HepG2 (cell line): ENCODE results near the gene ITCH. TPM values are rescaled to one million over a fixed set of nuclear protein-coding genes. Genes with fewer than 3 reads are reported as not detected.
"Not testable (repeated sequence)": the region's sequence is repeated elsewhere in the genome, so short reads cannot be mapped to it uniquely, and the experiment has no call there.

ENCODE experiments used
- ATAC-seq: fragments of 200-7000 bp; cut with Tn5 transposase; 3 replicates; pipeline ENCODE4 v1.9.1; 2020; ENCODE audit warnings: mild to moderate bottlenecking, moderate library complexity
- BruUV-seq: library from RNA; stranded (reverse); fragments of 400-500 nt; replicated peaks from 2 replicates; lab custom pipeline; 2021; lab: Mats Ljungman, UMichigan
- CTCF ChIA-PET: fragments of 300-600 bp; formaldehyde crosslinking; extraction: SDS; loops from one replicate; lab custom pipeline; 2021; ENCODE audit warnings: low total read pairs, inconsistent platforms, low intra/inter-chr PET ratio; lab: Yijun Ruan, JAX
- POLR2A ChIA-PET: fragments of 350-600 bp; sonication (Branson Sonifier 250); formaldehyde crosslinking; loops from one replicate; lab custom pipeline; 2020; ENCODE audit warnings: antibody characterized with exemption, inconsistent platforms; lab: Yijun Ruan, JAX
- DNase-seq: peaks from one replicate; pipeline ENCODE4 v3.0.0-alpha.2; 2015; ENCODE audit warnings: low spot score
- FAIRE-seq: peaks from 3 replicates; lab custom pipeline; 2011; peaks lifted over from hg19 to GRCh38; lab: Jason Lieb, UNC
- H2AFZ ChIP-seq: one replicate; pipeline ENCODE4 v1.6.1; 2011; ENCODE audit warnings: low read length, inconsistent platforms
- H3K27ac ChIP-seq: fragments of 300-600 bp; 3 replicates; pipeline ENCODE4 v1.8.0; 2011; ENCODE audit warnings: mixed run types, mild to moderate bottlenecking, mixed read lengths, low read length, inconsistent platforms; ENCODE audit not compliant: insufficient read depth; ENCODE audit errors: extremely low read length
- H3K27me3 ChIP-seq, 2 experiments: fragments of 200-600 bp in 1 of 2; 2 replicates in 1 of 2; 3 replicates in 1 of 2; pipeline versions ENCODE4 v1.6.0 to v1.8.0; 2011; ENCODE audit warnings: low read length in 2 of 2, mild to moderate bottlenecking in 2 of 2, moderate library complexity in 2 of 2, inconsistent platforms in 1 of 2; ENCODE audit not compliant: insufficient read depth in 2 of 2, control insufficient read depth in 1 of 2
- H3K36me3 ChIP-seq, 2 experiments: fragments of 200-600 bp in 1 of 2; replicated peaks in 1 of 2; 2 replicates in 1 of 2; 3 replicates in 1 of 2; pipeline versions ENCODE4 v1.5.1 to v1.8.0; 2011; ENCODE audit warnings: low read length in 2 of 2, inconsistent platforms in 1 of 2; ENCODE audit not compliant: insufficient read depth in 2 of 2, control insufficient read depth in 1 of 2
- H3K4me1 ChIP-seq: 2 replicates; pipeline ENCODE4 v1.5.1; 2012; ENCODE audit warnings: low read length, inconsistent platforms; ENCODE audit not compliant: insufficient read depth
- H3K4me2 ChIP-seq: 2 replicates; pipeline ENCODE4 v1.6.0; 2011; ENCODE audit warnings: low read depth, low read length, inconsistent platforms
- H3K4me3 ChIP-seq, 3 experiments: fragments of 200-600 bp in 1 of 3; sonication (generic), shearing (Covaris generic) in 1 of 3; replicated peaks in 1 of 3; 2 replicates each; pipeline ENCODE4 v1.5.1; 2011 to 2016; ENCODE audit warnings: low read length in 3 of 3, inconsistent platforms in 2 of 3, low read depth in 2 of 3, mild to moderate bottlenecking in 2 of 3, control low read depth in 1 of 3, mixed read lengths in 1 of 3; ENCODE audit not compliant: insufficient read depth in 1 of 3
- H3K79me2 ChIP-seq: one replicate; pipeline ENCODE4 v1.6.1; 2011; ENCODE audit warnings: low read length, inconsistent platforms; ENCODE audit not compliant: insufficient read depth
- H3K9ac ChIP-seq: 2 replicates; pipeline ENCODE4 v1.6.0; 2011; ENCODE audit warnings: mild to moderate bottlenecking, low read depth, low read length, inconsistent platforms; ENCODE audit not compliant: insufficient read depth
- H3K9me3 ChIP-seq: 2 replicates; pipeline ENCODE4 v1.5.1; 2012; ENCODE audit warnings: mild to moderate bottlenecking, low read length
- H4K20me1 ChIP-seq: 2 replicates; pipeline ENCODE4 v1.6.0; 2011; ENCODE audit warnings: inconsistent platforms, mild to moderate bottlenecking, low read length, moderate library complexity; ENCODE audit not compliant: insufficient read depth
- ZBTB2 ChIP-seq: sonication (generic); formaldehyde crosslinking; IDR thresholded peaks from 2 replicates; pipeline ENCODE4 v1.8.0; 2022; ENCODE audit warnings: low read depth, missing genetic modification reagents
- ZFP82 ChIP-seq: sonication (generic); formaldehyde crosslinking; IDR thresholded peaks from 2 replicates; pipeline ENCODE4 v1.5.1; 2020; ENCODE audit warnings: mild to moderate bottlenecking, missing genetic modification reagents, borderline replicate concordance
- ZNF710 ChIP-seq: sonication (generic); formaldehyde crosslinking; IDR thresholded peaks from 2 replicates; pipeline ENCODE4 v1.5.0; 2020; ENCODE audit warnings: mild to moderate bottlenecking, missing genetic modification reagents, borderline replicate concordance
- WGBS: methylation state at CpG from one replicate; pipeline ENCODE4 v1.1.6; 2017; ENCODE audit warnings: low lambda C conversion rate; 5-methylcytosine and 5-hydroxymethylcytosine counted together
- in situ Hi-C: cut with HindIII; loops from 2 replicates; pipeline ENCODE4 v1.10.0; 2017; ENCODE audit warnings: low pct_unique_long_range_greater_than_20kb; ENCODE audit not compliant: extremely low pct_ligation_motif_present
- intact Hi-C: fragments of 100-400 bp; cut with micrococcal nuclease; formaldehyde crosslinking; loops from one replicate; pipeline ENCODE4 v1.10.0; 2022; ENCODE audit not compliant: unreplicated experiment
- polyA plus RNA-seq, 8 experiments: library from polyadenylated mRNA; depleted of rRNA in 3 of 8; stranded (reverse) in 7 of 8; unstranded in 1 of 8; fragments of >200 nt; fragmentation: Illumina TruSeq in 4 of 8; extraction: Trizol in 4 of 8; gene quantifications; 2 replicates each; pipeline versions ENCODE4 v1.2.1 to v1.2.3, GENCODE V29; 2011 to 2016; ENCODE audit warnings: low read depth in 4 of 8, missing spikeins in 1 of 8, mixed read lengths in 1 of 8; ENCODE audit not compliant: insufficient read depth in 1 of 8
- total RNA-seq, 5 experiments: library from RNA; depleted of rRNA; stranded (reverse); fragments of >200 nt; fragmentation: Illumina TruSeq; extraction: Trizol; gene quantifications; 2 replicates each; pipeline ENCODE4 v1.2.3, GENCODE V29; 2016; ENCODE audit warnings: low read depth in 1 of 5

ITCH gene
- total and polyA plus RNA-seq, 2 of the 13 experiments (the other 11 are each of a cell fraction or from before 2014, with no cell fraction given) = 20.5 to 112 TPM

GRCh38 chr20:34495916-34496315 is 132.8 kb downstream of the ITCH start (continued):
- no peak for TF ChIP-seq ZNF710 (CRISPR knock-in tag)
- TF ChIP-seq ZFP82 (CRISPR knock-in tag) = no peak

GRCh38 chr20:34497596-34497995 is 134.5 kb downstream of the ITCH start:
- H3K9ac ChIP-seq = not testable (repeated sequence)
- TF ChIP-seq ZBTB2 (CRISPR knock-in tag) = 0 out of 2 replicates have a peak, but pooled peaks have one; percentile 30
- TF ChIP-seq, all 625 proteins: peak for 1; not testable (repeated sequence) for 624
- H4K20me1 ChIP-seq, CTCF ChIA-PET, H3K27me3 ChIP-seq, BruUV-seq, H3K27ac ChIP-seq, ATAC-seq, POLR2A ChIA-PET, H3K4me2 ChIP-seq, in situ Hi-C loops, DNase-seq, H2AFZ ChIP-seq, H3K4me3 ChIP-seq, intact Hi-C loops, FAIRE-seq: not testable (repeated sequence)
- Histone ChIP-seq H3K79me2 (peaks cover 13% of the 10 kb centered on the region), H3K36me3 (peaks cover 10 to 59% of the 10 kb centered on the region in 2 experiments; a peak in 4 of 5 replicates), H3K9me3 (peaks cover 13% of the 10 kb centered on the region; the same call in 1 of the 2 replicates), H3K4me1 (peaks cover 13% of the 10 kb centered on the region)
- 98% methylated on average over 6 of the region's 6 CpGs for WGBS
